ENCODE measurements around the gene MBP.
"Not testable (repeated sequence)": the region's sequence is repeated elsewhere in the genome, so short reads cannot be mapped to it uniquely, and the experiment has no call there.

Gene MBP

GRCh38 chr18:77025831-77026363 is 106.7 kb downstream of the MBP start:
- H3K27ac ChIP-seq (ENCODE audit: low read length): no peak overlapping the region
- no peaks in the 10 kb centered on the region for H3K36me3 ChIP-seq (ENCODE audit: control insufficient read depth, low read depth, low read length)
- H3K27me3 ChIP-seq (ENCODE audit: control insufficient read depth, insufficient read depth, low read length): no peaks in the 10 kb centered on the region

GRCh38 chr18:77025123-77025522 is 107.5 kb downstream of the MBP start:
- H3K27ac ChIP-seq (ENCODE audit: low read length): no peak overlapping the region
- no peak overlapping the region for H3K9ac ChIP-seq (ENCODE audit: low read length)
- no peaks in the 10 kb centered on the region for H3K36me3 ChIP-seq (ENCODE audit: control insufficient read depth, low read depth, low read length)
- no peaks in the 10 kb centered on the region for H3K27me3 ChIP-seq (ENCODE audit: control insufficient read depth, insufficient read depth, low read length)
- H3K4me3 ChIP-seq (ENCODE audit: low read length): no peak overlapping the region
- no peaks in the 10 kb centered on the region for H3K9me3 ChIP-seq (ENCODE audit: control insufficient read depth, low read depth, low read length)
- H3K4me1 ChIP-seq (ENCODE audit: control insufficient read depth, low read depth, low read length): peaks cover 5% of the 10 kb centered on the region

More at GRCh38 chr18:77025831-77026363, 106.7 kb downstream of the MBP start:
- peaks cover 5% of the 10 kb centered on the region for H3K4me1 ChIP-seq (ENCODE audit: control insufficient read depth, low read depth, low read length)
- no peaks in the 10 kb centered on the region for H3K9me3 ChIP-seq (ENCODE audit: control insufficient read depth, low read depth, low read length)
- no peak overlapping the region for H3K9ac ChIP-seq (ENCODE audit: low read length)
- no peak overlapping the region for H3K4me3 ChIP-seq (ENCODE audit: low read length)

DNA sequence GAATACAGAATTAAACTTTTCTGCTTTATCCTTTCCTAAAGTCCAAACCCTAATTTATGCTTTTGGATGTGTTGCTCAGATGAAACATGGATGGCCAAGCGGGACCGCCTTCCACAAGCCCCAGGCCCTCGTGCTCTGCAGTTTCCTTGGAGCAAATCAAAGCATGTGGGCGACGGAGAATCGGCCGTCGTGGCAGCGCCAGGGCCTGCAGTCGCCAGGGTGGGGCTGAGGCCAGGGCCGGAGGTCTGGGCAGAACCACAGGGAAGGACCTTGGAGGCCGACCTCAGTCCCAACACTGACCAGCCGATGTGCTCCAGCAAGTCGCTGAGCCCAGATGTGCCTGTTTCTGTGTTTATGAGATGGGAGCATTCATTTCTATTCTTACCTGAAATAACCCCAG is 108.1 kb downstream of the MBP start:
- H3K36me3 ChIP-seq (ENCODE audit: control insufficient read depth, low read depth, low read length): no peaks in the 10 kb centered on the region
- peaks cover 5% of the 10 kb centered on the region for H3K4me1 ChIP-seq (ENCODE audit: control insufficient read depth, low read depth, low read length)
- H3K27me3 ChIP-seq (ENCODE audit: control insufficient read depth, insufficient read depth, low read length): no peaks in the 10 kb centered on the region
- no peak overlapping the region for H3K4me3 ChIP-seq (ENCODE audit: low read length)
- no peak overlapping the region for H3K9ac ChIP-seq (ENCODE audit: low read length)
- no peak overlapping the region for H3K27ac ChIP-seq (ENCODE audit: low read length)
- no peaks in the 10 kb centered on the region for H3K9me3 ChIP-seq (ENCODE audit: control insufficient read depth, low read depth, low read length)

- H3K36me3 ChIP-seq (ENCODE audit: control insufficient read depth, low read depth, low read length): no peaks in the 10 kb centered on the region
- no peak overlapping the region for H3K4me3 ChIP-seq (ENCODE audit: low read length)
- no peak overlapping the region for H3K9ac ChIP-seq (ENCODE audit: low read length)
- no peaks in the 10 kb centered on the region for H3K27me3 ChIP-seq (ENCODE audit: control insufficient read depth, insufficient read depth, low read length)
- no peak overlapping the region for H3K27ac ChIP-seq (ENCODE audit: low read length)
- H3K4me1 ChIP-seq (ENCODE audit: control insufficient read depth, low read depth, low read length): peaks cover 5% of the 10 kb centered on the region
- no peaks in the 10 kb centered on the region for H3K9me3 ChIP-seq (ENCODE audit: control insufficient read depth, low read depth, low read length)
These were observed 109.3 kb downstream of the MBP start for GRCh38 chr18:77023102-77023782.

GRCh38 chr18:77022556-77022955 is 110.0 kb downstream of the MBP start:
- no peaks in the 10 kb centered on the region for H3K36me3 ChIP-seq (ENCODE audit: control insufficient read depth, low read depth, low read length)
- H3K4me1 ChIP-seq (ENCODE audit: control insufficient read depth, low read depth, low read length): peaks cover 5% of the 10 kb centered on the region
- no peak overlapping the region for H3K4me3 ChIP-seq (ENCODE audit: low read length)
- H3K27ac ChIP-seq (ENCODE audit: low read length): no peak overlapping the region
- H3K27me3 ChIP-seq (ENCODE audit: control insufficient read depth, insufficient read depth, low read length): no peaks in the 10 kb centered on the region
- no peaks in the 10 kb centered on the region for H3K9me3 ChIP-seq (ENCODE audit: control insufficient read depth, low read depth, low read length)
- no peak overlapping the region for H3K9ac ChIP-seq (ENCODE audit: low read length)

GRCh38 chr18:77022116-77022515 is 110.5 kb downstream of the MBP start:
- Histone ChIP-seq H3K27ac (ENCODE audit: low read length) (no peak overlapping the region), H3K4me3 (ENCODE audit: low read length) (no peak overlapping the region), H3K4me1 (ENCODE audit: control insufficient read depth, low read depth, low read length) (peaks cover 5% of the 10 kb centered on the region), H3K27me3 (ENCODE audit: control insufficient read depth, insufficient read depth, low read length) (no peaks in the 10 kb centered on the region), H3K36me3 (ENCODE audit: control insufficient read depth, low read depth, low read length) (no peaks in the 10 kb centered on the region), H3K9me3 (ENCODE audit: control insufficient read depth, low read depth, low read length) (no peaks in the 10 kb centered on the region), H3K9ac (ENCODE audit: low read length) (no peak overlapping the region)

GRCh38 chr18:77021478-77021877 is 111.1 kb downstream of the MBP start:
- not testable (repeated sequence) for H3K27ac ChIP-seq (ENCODE audit: low read length); H3K27me3 ChIP-seq (ENCODE audit: control insufficient read depth, insufficient read depth, low read length); H3K9me3 ChIP-seq (ENCODE audit: control insufficient read depth, low read depth, low read length); H3K36me3 ChIP-seq (ENCODE audit: control insufficient read depth, low read depth, low read length); H3K4me3 ChIP-seq (ENCODE audit: low read length); H3K9ac ChIP-seq (ENCODE audit: low read length); H3K4me1 ChIP-seq (ENCODE audit: control insufficient read depth, low read depth, low read length)

GRCh38 chr18:77021075-77021474 is 111.5 kb downstream of the MBP start:
- Histone ChIP-seq H3K9me3 (ENCODE audit: control insufficient read depth, low read depth, low read length) (no peaks in the 10 kb centered on the region), H3K36me3 (ENCODE audit: control insufficient read depth, low read depth, low read length) (no peaks in the 10 kb centered on the region), H3K4me1 (ENCODE audit: control insufficient read depth, low read depth, low read length) (peaks cover 5% of the 10 kb centered on the region), H3K9ac (ENCODE audit: low read length) (no peak overlapping the region), H3K27me3 (ENCODE audit: control insufficient read depth, insufficient read depth, low read length) (no peaks in the 10 kb centered on the region), H3K27ac (ENCODE audit: low read length) (no peak overlapping the region), H3K4me3 (ENCODE audit: low read length) (no peak overlapping the region)

DNA sequence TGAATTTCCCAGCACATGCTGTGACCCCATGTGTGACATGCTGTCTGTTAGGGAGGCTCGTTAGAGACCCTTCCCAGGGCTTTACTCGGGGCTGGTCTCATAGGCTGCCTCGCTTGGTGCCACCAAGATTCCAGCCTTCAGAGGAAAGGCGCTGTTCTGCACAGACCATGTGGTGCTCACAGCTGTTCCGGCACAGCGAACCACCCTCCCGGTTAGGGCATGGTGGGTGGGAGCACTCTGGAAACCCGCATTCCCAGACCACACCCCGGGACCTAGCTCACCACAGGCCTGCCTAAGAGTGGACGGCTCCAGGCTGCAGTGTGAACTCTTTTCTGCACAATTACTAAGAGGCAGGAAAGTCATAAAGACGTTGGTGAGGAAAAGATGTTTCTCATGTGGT is 112.0 kb downstream of the MBP start:
- H3K27me3 ChIP-seq (ENCODE audit: control insufficient read depth, insufficient read depth, low read length): no peaks in the 10 kb centered on the region
- no peaks in the 10 kb centered on the region for H3K9me3 ChIP-seq (ENCODE audit: control insufficient read depth, low read depth, low read length)
- no peak overlapping the region for H3K4me3 ChIP-seq (ENCODE audit: low read length)
- no peak overlapping the region for H3K27ac ChIP-seq (ENCODE audit: low read length)
- no peak overlapping the region for H3K9ac ChIP-seq (ENCODE audit: low read length)
- no peaks in the 10 kb centered on the region for H3K36me3 ChIP-seq (ENCODE audit: control insufficient read depth, low read depth, low read length)
- H3K4me1 ChIP-seq (ENCODE audit: control insufficient read depth, low read depth, low read length): peaks cover 5% of the 10 kb centered on the region

DNA sequence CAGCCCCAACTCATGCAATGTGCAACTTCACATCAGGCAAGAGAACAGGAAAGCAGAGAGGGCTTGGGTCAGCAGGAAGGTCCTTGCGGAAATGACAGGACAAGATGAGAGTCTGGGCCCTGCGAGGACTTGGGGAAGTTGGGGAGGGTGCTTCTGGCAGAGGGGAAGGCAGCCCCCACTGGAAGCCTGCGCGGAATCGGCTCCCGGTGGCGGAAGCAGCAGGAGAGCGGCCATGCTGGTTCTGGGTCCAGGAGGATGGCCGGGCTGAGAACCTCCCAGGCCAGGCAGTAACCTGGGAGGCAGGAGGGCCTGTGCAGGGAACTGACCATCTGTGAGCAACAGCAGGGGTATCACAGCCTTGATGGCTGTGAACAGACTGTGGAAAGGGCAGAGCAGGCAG is 112.9 kb downstream of the MBP start:
- Histone ChIP-seq H3K4me3 (ENCODE audit: low read length) (no peak overlapping the region), H3K27me3 (ENCODE audit: control insufficient read depth, insufficient read depth, low read length) (no peaks in the 10 kb centered on the region), H3K27ac (ENCODE audit: low read length) (no peak overlapping the region), H3K4me1 (ENCODE audit: control insufficient read depth, low read depth, low read length) (peaks cover 5% of the 10 kb centered on the region), H3K9me3 (ENCODE audit: control insufficient read depth, low read depth, low read length) (no peaks in the 10 kb centered on the region), H3K9ac (ENCODE audit: low read length) (no peak overlapping the region), H3K36me3 (ENCODE audit: control insufficient read depth, low read depth, low read length) (no peaks in the 10 kb centered on the region)

GRCh38 chr18:77018650-77019049 is 113.9 kb downstream of the MBP start:
- not testable (repeated sequence) for H3K27me3 ChIP-seq (ENCODE audit: control insufficient read depth, insufficient read depth, low read length); H3K4me3 ChIP-seq (ENCODE audit: low read length); H3K4me1 ChIP-seq (ENCODE audit: control insufficient read depth, low read depth, low read length); H3K27ac ChIP-seq (ENCODE audit: low read length); H3K9ac ChIP-seq (ENCODE audit: low read length); H3K9me3 ChIP-seq (ENCODE audit: control insufficient read depth, low read depth, low read length); H3K36me3 ChIP-seq (ENCODE audit: control insufficient read depth, low read depth, low read length)

- Histone ChIP-seq H3K9me3 (ENCODE audit: control insufficient read depth, low read depth, low read length) (no peaks in the 10 kb centered on the region), H3K4me1 (ENCODE audit: control insufficient read depth, low read depth, low read length) (no peaks in the 10 kb centered on the region), H3K27ac (ENCODE audit: low read length) (no peak overlapping the region), H3K36me3 (ENCODE audit: control insufficient read depth, low read depth, low read length) (no peaks in the 10 kb centered on the region), H3K9ac (ENCODE audit: low read length) (no peak overlapping the region), H3K4me3 (ENCODE audit: low read length) (no peak overlapping the region), H3K27me3 (ENCODE audit: control insufficient read depth, insufficient read depth, low read length) (no peaks in the 10 kb centered on the region)
These were observed 115.2 kb downstream of the MBP start for GRCh38 chr18:77017355-77017754.
